PC-3 (cell line): ENCODE measurements around the gene ZNF18.

Source experiments
- CTCF ChIP-seq: fragments of 300-600 bp; sonication (generic); conservative IDR thresholded peaks from 2 replicates; pipeline ENCODE4 v1.5.1; 2017; ENCODE audit warnings: antibody characterized with exemption, low read depth, mild to moderate bottlenecking, low read length
- EZH2 ChIP-seq: fragments of 300-600 bp; sonication (generic); IDR thresholded peaks from one replicate; pipeline ENCODE4 v1.6.1; 2017; ENCODE audit warnings: antibody characterized with exemption, mild to moderate bottlenecking, low read length; ENCODE audit not compliant: unreplicated experiment
- EZH2phosphoT487 ChIP-seq: fragments of 300-600 bp; sonication (generic); IDR thresholded peaks from 2 replicates; pipeline ENCODE4 v1.6.1; 2018; ENCODE audit warnings: mild to moderate bottlenecking, antibody characterized with exemption, low read length, borderline replicate concordance

GRCh38 chr17:12024327-12024726, 27.1 kb upstream of the ZNF18 start:
- TF ChIP-seq EZH2 = no peak
- TF ChIP-seq CTCF = no peak
- TF ChIP-seq EZH2phosphoT487 = no peak
